ENCODE data around the gene ZNF579.

ZNF579 gene

DNA sequence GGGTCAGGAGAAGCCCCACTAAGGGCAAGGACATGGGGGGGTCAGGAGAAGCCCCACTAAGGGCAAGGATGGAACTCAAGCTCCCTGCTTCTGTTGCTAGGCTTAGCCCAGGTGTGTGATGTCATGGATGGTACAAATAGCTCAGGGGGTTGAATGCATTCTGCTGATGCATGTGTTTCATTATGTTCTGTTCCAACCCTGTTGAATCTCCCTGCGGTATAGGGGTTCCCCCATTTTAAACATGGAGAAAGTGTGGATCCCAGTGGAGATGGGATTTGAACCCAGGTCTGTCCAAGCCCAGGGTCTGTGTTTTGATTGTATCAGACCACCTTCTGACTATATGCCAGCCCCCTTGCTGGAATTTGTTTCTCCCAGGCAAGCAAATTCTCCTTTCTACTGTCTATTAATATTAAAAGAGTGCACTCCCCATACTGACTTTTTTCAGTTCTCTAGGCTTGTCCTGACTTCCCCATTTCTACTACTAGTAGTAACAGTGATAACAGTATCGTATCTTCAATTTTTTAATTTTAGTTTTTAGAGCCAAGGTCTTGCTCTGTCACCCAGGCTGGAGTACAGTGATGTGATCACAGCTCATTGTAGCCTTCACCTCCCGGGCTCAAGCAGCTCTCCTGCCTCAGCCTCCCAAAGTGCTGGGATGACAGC is 31.5 kb upstream of the ZNF579 start:
- DNase-seq (ENCODE audit: low read depth), result no peak

DNA sequence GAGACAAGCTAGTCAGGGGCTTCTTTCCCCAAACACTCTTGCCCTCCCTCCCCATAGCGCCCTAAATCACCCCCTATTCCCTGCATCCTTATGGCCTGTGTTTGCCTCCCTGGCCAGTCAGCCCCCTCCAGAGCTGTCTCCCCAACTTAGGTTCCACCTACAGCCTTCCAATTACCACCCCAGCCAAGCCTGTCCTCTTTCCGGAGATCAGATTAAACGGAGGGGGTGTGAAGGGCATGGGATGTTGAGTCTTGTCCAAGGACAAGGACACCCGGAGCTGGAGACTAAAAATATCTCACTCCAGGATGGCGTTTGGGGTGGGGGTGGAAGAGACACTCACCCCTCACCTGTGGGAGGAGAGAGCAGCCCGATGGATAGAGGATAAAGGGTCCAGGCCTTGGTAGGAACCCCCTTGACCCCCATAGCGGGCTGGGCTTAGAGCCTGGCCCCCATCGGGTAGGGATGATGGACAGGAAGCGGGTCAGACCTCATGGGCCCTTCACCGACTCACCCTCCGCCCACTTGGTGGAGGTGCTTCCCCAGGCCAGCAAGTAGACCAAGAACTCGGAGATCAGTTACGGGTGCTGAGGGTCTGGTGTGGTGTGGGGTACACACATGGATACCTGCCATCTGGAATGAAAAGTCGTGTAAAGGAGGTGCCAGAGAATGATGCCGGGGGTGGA is 30.8 kb upstream of the ZNF579 start:
- DNase-seq (ENCODE audit: low read depth), result no peak

GRCh38 chr19:55609326-55609725 is 28.7 kb upstream of the ZNF579 start:
- no peak for DNase-seq (ENCODE audit: low read depth)

DNA sequence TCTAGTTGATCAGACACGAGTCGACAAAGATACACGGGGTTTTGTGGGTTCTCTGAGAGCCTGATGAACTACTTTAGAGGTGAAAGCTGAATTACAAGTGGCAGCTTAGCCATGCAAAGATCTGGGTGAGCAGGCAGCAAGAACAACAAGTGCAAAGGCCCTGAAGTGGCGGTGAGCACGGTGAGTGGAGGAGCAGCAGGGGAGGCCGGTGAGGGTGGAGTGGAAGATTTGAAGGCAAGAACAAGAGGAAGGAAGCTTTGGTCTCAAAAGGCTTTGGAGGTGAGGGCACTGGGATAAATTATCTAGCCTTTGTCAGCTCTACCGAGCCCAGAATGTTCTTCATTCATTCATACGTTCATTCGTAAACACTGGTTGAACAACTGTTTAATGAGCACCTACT is 26.2 kb upstream of the ZNF579 start:
- no peak for DNase-seq (ENCODE audit: low read depth)

- no peak for DNase-seq (ENCODE audit: low read depth)
Measured at GRCh38 chr19:55606471-55606787, 25.8 kb upstream of the ZNF579 start.

DNA sequence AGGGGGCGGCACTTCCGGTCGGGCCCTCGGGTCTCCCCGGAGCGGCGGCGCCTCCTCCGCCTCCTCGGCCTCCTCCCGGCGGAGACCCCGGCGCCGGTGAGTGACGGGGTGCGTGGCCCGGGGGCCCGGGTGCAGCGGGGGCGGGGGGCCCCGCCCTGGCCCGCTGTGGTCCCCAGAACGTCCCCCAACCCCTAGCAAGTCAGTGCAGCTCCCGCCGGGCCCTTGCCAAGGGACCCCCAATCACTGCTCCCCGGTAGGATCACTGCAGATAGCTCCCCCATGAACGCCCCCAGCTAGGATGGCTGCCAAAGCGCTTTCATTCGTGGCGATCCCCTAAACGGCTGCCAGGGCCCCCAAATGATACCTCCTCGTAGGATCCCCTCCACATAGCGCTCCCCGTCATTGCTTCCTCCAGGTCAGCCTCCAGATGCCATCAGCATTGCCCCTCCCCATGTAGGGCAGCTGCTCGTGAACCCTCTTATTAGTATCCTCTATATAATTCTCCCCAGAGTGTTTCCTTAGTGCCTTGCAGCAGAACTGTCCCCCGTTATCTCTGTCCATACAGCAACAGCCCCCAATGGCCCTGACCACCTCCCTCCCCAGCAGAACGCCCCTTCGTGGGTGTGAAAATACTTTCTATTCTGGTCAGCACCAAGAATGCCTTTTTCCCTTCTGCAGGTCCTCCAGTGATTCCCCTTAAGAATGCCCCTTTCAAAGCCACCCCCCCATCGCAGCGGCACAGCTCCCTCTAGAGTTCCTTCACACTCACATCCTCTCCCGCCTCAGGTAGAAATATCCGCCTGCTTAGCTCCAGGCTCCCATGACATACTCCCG is 25.2 kb upstream of the ZNF579 start, which contains the start of gene ZNF865:
ZNF865 (plus strand) TSS at position 11 of the 834 bp plus-strand sequence. CDS start 7,972 bp downstream, outside the sequence.
- peak; percentile 35 for DNase-seq (ENCODE audit: low read depth)

DNA sequence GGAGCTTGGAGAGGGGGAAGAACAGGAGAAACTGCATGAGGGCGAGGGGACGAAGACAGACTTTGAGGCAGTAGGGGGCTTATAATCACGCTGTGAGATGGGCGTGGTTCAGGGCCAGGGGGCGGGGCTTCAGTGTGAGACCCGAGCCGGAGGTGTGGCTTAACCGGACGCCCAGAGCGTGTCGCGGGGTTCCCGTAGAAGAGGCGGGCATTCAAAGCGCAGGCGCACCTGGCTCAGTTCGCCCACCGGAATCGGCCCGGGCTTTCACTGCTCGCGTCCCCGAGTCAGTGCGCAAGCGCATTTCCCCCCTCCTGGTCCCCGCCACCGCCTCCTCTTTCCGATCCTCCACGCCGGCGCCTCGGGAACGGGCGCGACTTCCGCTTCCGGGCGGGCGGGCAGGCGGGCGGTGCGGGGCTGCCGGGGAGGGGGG is 24.6 kb upstream of the ZNF579 start:
- DNase-seq (ENCODE audit: low read depth), result peak; percentile 94

- no peak for DNase-seq (ENCODE audit: low read depth)
Measured at GRCh38 chr19:55603581-55604292, 23.1 kb upstream of the ZNF579 start.

GRCh38 chr19:55603115-55603514 is 22.5 kb upstream of the ZNF579 start:
- DNase-seq (ENCODE audit: low read depth), result no peak

- DNase-seq (ENCODE audit: low read depth), result no peak
Measured at GRCh38 chr19:55602104-55603001, 21.7 kb upstream of the ZNF579 start.

DNA sequence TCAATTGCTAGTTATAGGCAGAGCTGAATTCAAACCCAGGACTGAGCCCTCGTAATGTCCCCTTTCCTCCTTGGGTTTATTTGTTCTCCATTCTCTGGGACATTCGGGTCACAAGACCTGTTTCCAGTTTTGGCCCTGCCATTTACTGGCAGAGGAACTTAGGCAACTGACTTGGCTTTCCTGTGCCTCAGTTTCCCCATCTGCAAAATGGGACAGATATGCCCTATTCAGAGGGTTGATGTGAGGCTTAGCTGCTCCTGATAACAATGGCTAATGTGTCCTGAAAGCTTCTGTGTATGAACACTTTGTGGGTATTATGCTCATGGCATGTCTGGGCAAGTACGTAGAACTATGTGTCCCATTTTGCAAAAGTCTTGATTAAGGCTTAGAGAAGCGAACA is 20.4 kb upstream of the ZNF579 start:
- DNase-seq (ENCODE audit: low read depth), result no peak

GRCh38 chr19:55600662-55601028 is 20.0 kb upstream of the ZNF579 start:
- no peak for DNase-seq (ENCODE audit: low read depth)

DNA sequence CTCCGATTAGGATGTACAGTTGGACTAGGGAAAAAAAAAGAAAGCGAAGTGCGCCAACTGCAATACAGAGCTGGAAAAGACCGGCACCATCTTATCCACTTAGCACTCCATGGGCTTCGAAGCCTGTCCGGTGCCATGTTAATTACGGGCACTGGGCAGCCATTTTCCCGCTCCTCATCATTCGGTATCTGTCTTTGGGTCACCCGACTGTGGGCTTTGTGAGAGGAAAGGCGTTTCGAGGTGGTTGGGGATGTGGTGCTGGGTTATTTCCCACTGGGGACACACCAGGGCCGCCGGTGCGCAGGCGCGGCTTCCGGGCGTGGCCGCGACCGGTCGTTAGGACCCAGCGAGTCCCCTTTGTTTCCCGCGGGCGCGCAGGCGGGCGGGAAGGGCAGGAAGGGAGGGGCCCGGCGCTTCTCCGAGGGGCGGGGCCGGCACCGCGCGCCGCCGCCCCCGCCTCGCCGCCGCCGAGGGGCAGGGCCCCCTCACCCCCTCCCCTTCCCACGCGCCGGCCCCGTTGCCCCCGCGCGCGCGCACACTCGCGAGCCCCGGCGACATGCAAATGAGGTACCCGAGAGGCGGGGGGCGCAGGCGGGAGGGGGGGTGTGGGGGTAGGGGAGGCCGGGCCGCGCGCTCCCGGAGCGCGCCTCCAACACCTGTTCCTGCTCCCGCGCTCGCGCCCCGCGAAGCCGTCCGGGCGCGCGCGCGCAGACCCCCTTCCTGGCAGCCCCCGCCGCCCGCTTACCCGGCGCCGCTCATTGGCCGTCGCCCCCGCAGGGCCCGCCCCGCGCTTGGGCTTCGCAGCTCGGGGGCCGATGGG is 19.4 kb upstream of the ZNF579 start, which contains the start of gene ZNF524:
ZNF524 (plus strand) TSS at position 447 of the 820 bp plus-strand sequence. CDS start 1,825 bp downstream, outside the sequence.
- peak; percentile 57 for DNase-seq (ENCODE audit: low read depth)

- peak; percentile 77 for DNase-seq (ENCODE audit: low read depth)
Measured at GRCh38 chr19:55599468-55599841, 18.8 kb upstream of the ZNF579 start, which contains the start of gene FIZ1. Gene FIZ1 (minus strand): TSS chr19:55599517. CDS start chr19:55597865, 1,652 bp downstream.

DNA sequence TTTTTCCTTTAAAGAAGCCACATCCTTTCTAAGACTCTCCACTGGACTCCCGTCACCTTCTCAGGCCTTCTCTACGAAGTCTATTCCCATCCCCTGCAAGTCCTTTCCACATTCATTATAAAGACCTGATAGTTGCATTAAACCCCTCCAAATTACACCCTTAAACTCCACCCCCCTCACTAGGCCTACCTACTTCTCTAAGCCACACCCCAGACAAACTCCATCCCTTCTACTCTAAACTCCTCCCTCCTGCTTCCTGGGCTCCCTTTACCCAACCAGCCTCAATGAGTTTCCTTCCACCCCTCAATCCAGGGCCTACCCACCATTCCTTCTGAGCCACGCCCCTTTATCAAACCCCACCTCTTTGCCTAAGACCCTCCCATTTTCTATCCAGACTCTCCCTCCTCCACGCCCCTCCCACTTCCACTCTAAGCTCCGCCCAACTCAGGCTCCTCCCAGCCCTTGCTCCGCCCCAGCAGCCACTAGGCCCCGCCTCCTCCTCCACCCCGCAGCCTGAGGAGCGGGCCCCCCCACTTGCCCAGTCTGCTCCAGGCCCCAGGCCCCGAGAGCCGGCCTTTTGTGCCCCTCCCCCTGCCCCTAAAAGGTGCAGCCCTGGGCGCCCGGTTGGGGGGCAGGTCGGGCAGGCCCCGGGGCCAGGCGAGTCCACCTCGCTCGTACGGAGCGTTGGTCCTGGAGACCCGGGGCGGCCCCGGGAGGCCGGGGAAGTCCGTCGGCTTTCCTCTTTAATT is 18.2 kb upstream of the ZNF579 start:
- peak; percentile 89 for DNase-seq (ENCODE audit: low read depth)

- DNase-seq (ENCODE audit: low read depth), result no peak
Measured at GRCh38 chr19:55598034-55598433, 17.4 kb upstream of the ZNF579 start.

DNA sequence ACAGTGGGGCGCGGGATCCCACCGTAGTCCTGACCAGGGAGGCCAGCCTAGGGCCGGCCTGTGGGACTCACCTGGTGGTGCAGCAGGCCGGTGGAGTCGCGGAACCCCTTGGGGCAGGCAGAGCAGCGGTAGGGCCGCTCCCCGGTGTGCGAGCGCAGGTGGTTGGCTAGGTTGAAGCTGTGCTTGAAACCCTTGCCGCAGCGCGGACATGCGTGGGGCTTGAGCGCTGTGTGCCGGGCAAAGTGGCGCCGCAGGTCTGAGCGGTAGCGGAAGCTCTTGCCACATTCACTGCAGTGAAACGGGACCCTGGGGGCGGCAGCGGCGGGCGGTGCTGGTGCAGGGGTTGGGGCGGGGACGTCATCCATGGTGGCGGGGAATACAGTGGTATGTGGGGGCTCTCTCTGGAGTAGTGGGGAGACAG is 16.9 kb upstream of the ZNF579 start:
- DNase-seq (ENCODE audit: low read depth), result no peak

GRCh38 chr19:55596304-55596703 is 15.7 kb upstream of the ZNF579 start:
- DNase-seq (ENCODE audit: low read depth), result no peak

DNA sequence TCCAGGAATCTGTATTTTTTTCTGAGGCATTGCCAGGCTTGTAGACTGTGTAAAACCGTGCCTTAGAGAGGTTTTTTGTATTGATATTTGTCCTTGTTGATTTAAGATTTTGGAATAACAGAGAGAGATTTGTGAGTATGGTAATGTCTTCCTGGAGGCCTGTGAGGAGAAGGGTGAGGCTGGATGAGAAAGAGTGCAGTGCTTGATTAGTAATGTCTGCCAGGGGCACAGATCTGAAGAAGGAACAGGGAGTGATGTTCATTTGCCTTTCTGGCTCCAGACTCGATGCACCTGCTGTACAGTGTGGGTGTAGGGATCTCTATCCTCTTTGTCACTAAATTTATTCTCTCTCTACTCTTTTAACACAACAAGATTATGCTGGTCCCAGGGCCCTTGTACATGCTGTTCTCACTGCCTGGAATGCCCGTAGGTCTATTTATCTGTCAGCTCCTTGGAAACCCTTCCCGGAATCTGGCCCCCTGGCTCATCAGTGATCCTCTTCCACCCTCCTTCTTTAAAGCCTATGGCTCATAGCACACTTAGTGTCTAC is 14.4 kb upstream of the ZNF579 start:
- no peak for DNase-seq (ENCODE audit: low read depth)

Measured in stimulated activated CD8-positive, alpha-beta memory T cell treated with anti-CD3 and anti-CD28 coated beads, Interleukin-15, amount 100 ng/mL, for 24 hours (primary cell).